Endothelial cell (in vitro differentiated cells): ENCODE measurements around the gene HSPA12B. TPM values are rescaled to one million over a fixed set of nuclear protein-coding genes. Genes with fewer than 3 reads are reported as not detected.

ENCODE experiments used
- DNase-seq: peaks from one replicate; pipeline ENCODE4 v3.0.0; 2021; ENCODE audit warnings: low spot score
- H3K27ac Mint-ChIP-seq: one replicate; pipeline ENCODE4 v1.8.0; 2021; ENCODE audit warnings: mixed read lengths, inconsistent platforms; ENCODE audit not compliant: unreplicated experiment
- H3K27me3 Mint-ChIP-seq: one replicate; pipeline ENCODE4 v1.8.0; 2021; ENCODE audit warnings: mild to moderate bottlenecking, moderate library complexity, mixed read lengths, inconsistent platforms; ENCODE audit not compliant: unreplicated experiment
- H3K36me3 Mint-ChIP-seq: one replicate; pipeline ENCODE4 v1.8.0; 2021; ENCODE audit warnings: mild to moderate bottlenecking, low read depth, mixed read lengths, inconsistent platforms; ENCODE audit not compliant: unreplicated experiment
- H3K4me1 Mint-ChIP-seq: one replicate; pipeline ENCODE4 v1.8.0; 2021; ENCODE audit warnings: mild to moderate bottlenecking, mixed read lengths, inconsistent platforms; ENCODE audit not compliant: unreplicated experiment
- H3K4me3 Mint-ChIP-seq: one replicate; pipeline ENCODE4 v1.8.0; 2021; ENCODE audit warnings: mild to moderate bottlenecking, mixed read lengths, inconsistent platforms; ENCODE audit not compliant: unreplicated experiment
- H3K9me3 Mint-ChIP-seq: one replicate; pipeline ENCODE4 v1.8.0; 2021; ENCODE audit warnings: mixed read lengths, inconsistent platforms; ENCODE audit not compliant: unreplicated experiment
- CTCF ChIP-seq: fragments of 200-600 bp; sonication (generic); IDR thresholded peaks from one replicate; pipeline ENCODE4 v1.5.0; 2021; ENCODE audit warnings: antibody characterized with exemption; ENCODE audit not compliant: unreplicated experiment
- total RNA-seq: library from RNA; stranded (reverse); fragmentation: NEBNext Ultra II Directional; extraction: Animal tissue kit (Norgen Biotek cat#: 25700); gene quantifications from one replicate; pipeline ENCODE4 v1.2.1, GENCODE V29; 2021; ENCODE audit not compliant: unreplicated experiment

The HSPA12B gene
- total RNA-seq, 1 donor from 2014 or later = 12.7 TPM

- no peak overlapping the region for H3K27ac Mint-ChIP-seq
- no peak for DNase-seq
- H3K27me3 Mint-ChIP-seq = peaks cover 2% of the 10 kb centered on the region
- H3K36me3 Mint-ChIP-seq = no peaks in the 10 kb centered on the region
- TF ChIP-seq CTCF = no peak
- H3K9me3 Mint-ChIP-seq = no peaks in the 10 kb centered on the region
- H3K4me3 Mint-ChIP-seq = no peak overlapping the region
- no peaks in the 10 kb centered on the region for H3K4me1 Mint-ChIP-seq
These were observed 33.9 kb upstream of the HSPA12B start for GRCh38 chr20:3698591-3699001.

- Mint-ChIP-seq H3K27ac (no peak overlapping the region), H3K9me3 (no peaks in the 10 kb centered on the region), H3K4me1 (no peaks in the 10 kb centered on the region), H3K4me3 (no peak overlapping the region), H3K36me3 (no peaks in the 10 kb centered on the region), H3K27me3 (peaks cover 2% of the 10 kb centered on the region)
- no peak for TF ChIP-seq CTCF
- no peak for DNase-seq
These were observed 33.4 kb upstream of the HSPA12B start for GRCh38 chr20:3699037-3699436.

GRCh38 chr20:3701061-3701998 lies 31.2 kb upstream of the HSPA12B start:
- no peaks in the 10 kb centered on the region for H3K9me3 Mint-ChIP-seq
- no peaks in the 10 kb centered on the region for H3K36me3 Mint-ChIP-seq
- no peak overlapping the region for H3K27ac Mint-ChIP-seq
- TF ChIP-seq CTCF = no peak
- no peak for DNase-seq
- H3K4me3 Mint-ChIP-seq = no peak overlapping the region
- no peaks in the 10 kb centered on the region for H3K4me1 Mint-ChIP-seq
- H3K27me3 Mint-ChIP-seq = peaks cover 2% of the 10 kb centered on the region

- H3K36me3 Mint-ChIP-seq = no peaks in the 10 kb centered on the region
- H3K27me3 Mint-ChIP-seq = peaks cover 2% of the 10 kb centered on the region
- H3K4me1 Mint-ChIP-seq = no peaks in the 10 kb centered on the region
- no peak for TF ChIP-seq CTCF
- H3K27ac Mint-ChIP-seq = no peak overlapping the region
- no peak for DNase-seq
- no peak overlapping the region for H3K4me3 Mint-ChIP-seq
- H3K9me3 Mint-ChIP-seq = no peaks in the 10 kb centered on the region
These were observed 29.7 kb upstream of the HSPA12B start for GRCh38 chr20:3702611-3703391.
